HL-60 (cell line): Measurements from ENCODE around the gene OMA1.

Experiments used
- GABPA ChIP-seq: IDR thresholded peaks from 2 replicates; pipeline ENCODE4 v1.6.1; 2012; ENCODE audit warnings: low read depth
- POLR2AphosphoS5 ChIP-seq: IDR thresholded peaks from 2 replicates; pipeline ENCODE4 v1.6.1; 2012; ENCODE audit warnings: low read depth
- TF ChIP-seq, protein P1 (sequence below): IDR thresholded peaks from one replicate; pipeline ENCODE4 v1.5.1; 2011; ENCODE audit warnings: low read length, control low read depth, inconsistent platforms; ENCODE audit not compliant: insufficient read depth
- TF ChIP-seq, protein P2 (sequence below): IDR thresholded peaks from 2 replicates; pipeline ENCODE4 v1.6.1; 2012; ENCODE audit warnings: low read depth; ENCODE audit not compliant: insufficient replicate concordance

DNA sequence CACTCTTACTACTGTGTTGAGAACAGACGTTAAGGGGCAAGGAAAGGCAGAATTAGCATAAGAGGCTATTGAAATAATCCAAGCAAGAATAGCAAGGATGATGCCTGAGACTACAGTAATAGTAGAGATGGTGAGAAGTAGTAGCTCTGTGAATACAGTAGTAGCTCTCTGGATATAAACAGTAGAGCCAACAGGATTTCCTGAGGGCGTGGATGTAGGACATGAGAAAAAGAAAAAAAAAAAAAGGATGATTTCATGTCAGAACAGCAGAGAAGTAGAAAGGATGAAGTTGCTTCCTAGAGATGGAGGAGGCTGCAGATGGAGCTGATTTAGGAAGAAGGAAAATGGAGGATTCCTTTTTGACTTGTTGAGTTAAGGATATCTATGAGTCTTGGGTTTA, 112.3 kb downstream of the OMA1 start:
- no peak for TF ChIP-seq POLR2AphosphoS5
- TF ChIP-seq, protein P1, sequence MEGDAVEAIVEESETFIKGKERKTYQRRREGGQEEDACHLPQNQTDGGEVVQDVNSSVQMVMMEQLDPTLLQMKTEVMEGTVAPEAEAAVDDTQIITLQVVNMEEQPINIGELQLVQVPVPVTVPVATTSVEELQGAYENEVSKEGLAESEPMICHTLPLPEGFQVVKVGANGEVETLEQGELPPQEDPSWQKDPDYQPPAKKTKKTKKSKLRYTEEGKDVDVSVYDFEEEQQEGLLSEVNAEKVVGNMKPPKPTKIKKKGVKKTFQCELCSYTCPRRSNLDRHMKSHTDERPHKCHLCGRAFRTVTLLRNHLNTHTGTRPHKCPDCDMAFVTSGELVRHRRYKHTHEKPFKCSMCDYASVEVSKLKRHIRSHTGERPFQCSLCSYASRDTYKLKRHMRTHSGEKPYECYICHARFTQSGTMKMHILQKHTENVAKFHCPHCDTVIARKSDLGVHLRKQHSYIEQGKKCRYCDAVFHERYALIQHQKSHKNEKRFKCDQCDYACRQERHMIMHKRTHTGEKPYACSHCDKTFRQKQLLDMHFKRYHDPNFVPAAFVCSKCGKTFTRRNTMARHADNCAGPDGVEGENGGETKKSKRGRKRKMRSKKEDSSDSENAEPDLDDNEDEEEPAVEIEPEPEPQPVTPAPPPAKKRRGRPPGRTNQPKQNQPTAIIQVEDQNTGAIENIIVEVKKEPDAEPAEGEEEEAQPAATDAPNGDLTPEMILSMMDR: no peak
- TF ChIP-seq, protein P2, sequence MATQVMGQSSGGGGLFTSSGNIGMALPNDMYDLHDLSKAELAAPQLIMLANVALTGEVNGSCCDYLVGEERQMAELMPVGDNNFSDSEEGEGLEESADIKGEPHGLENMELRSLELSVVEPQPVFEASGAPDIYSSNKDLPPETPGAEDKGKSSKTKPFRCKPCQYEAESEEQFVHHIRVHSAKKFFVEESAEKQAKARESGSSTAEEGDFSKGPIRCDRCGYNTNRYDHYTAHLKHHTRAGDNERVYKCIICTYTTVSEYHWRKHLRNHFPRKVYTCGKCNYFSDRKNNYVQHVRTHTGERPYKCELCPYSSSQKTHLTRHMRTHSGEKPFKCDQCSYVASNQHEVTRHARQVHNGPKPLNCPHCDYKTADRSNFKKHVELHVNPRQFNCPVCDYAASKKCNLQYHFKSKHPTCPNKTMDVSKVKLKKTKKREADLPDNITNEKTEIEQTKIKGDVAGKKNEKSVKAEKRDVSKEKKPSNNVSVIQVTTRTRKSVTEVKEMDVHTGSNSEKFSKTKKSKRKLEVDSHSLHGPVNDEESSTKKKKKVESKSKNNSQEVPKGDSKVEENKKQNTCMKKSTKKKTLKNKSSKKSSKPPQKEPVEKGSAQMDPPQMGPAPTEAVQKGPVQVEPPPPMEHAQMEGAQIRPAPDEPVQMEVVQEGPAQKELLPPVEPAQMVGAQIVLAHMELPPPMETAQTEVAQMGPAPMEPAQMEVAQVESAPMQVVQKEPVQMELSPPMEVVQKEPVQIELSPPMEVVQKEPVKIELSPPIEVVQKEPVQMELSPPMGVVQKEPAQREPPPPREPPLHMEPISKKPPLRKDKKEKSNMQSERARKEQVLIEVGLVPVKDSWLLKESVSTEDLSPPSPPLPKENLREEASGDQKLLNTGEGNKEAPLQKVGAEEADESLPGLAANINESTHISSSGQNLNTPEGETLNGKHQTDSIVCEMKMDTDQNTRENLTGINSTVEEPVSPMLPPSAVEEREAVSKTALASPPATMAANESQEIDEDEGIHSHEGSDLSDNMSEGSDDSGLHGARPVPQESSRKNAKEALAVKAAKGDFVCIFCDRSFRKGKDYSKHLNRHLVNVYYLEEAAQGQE: no peak
- TF ChIP-seq GABPA: no peak
